ENCODE results near the gene CORIN.

Gene CORIN

DNA sequence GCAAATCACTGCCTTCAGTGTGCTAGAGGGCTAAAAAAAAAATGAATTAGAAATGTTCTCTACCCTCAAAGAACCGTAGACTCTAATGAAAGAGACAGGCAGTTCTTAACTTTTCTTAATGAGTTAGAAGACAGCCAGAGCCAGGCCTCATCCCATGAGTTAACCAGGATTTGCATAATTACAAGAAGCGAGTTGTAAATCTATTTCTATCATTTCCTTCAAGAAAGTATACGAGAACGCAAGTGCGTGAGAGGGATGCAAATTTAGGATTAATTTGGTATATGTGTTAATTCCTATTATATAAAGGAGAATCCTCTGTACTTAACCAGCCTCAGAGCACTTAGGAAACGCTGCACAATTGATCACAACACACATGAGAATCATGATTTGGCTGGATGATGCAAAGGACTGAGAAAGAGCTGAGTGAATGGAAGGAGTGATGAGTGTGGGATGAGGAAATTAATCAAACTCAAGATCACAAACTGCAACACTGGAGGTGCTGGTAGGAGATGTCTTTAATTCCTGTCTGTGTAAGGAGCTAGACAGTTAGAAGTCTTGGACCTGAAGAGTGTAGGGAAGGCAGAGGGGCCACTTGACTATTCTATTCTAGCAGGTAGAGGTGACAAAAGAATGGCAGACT lies 195.6 kb downstream of the CORIN start:
- DNase-seq (ENCODE audit: low read depth, low spot score) = no peak

DNA sequence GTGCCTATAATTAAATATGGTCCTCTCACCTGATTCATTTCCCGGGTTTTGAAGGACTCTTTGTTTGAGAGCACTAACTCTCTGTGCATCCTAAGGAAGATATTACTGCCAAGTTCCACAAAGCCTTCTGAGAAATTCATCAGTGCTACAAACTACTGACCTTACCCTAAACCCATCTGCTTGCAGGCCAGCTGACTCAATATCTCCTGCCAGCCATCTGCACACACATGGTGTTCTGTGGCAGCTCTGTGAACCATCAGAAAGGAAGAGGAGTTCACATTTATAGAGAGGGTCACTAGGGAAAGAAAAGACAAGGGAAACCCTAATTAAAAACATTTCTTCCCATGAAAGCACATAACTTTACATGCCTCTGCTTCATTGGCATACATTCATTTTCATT lies 196.1 kb downstream of the CORIN start:
- no peak for DNase-seq (ENCODE audit: low read depth, low spot score)

DNA sequence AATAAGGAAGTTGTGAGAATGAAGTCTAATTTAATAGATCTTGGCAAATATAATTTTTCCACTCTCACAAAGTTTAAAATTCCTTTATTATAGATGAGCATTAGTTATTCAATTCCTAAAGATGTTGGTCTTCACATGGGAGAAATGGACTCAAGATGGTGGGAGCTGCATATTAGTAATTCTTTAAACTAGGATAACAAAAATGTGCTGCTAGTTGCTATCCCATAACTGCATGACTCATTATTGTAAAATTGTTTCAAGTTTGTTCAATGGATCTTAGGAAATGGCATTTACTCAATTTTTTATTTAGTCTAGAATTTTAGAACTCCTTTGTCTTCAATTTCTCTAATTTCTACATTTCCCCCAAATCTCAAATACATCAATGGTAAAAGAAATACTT lies 197.0 kb downstream of the CORIN start:
- no peak for DNase-seq (ENCODE audit: low read depth, low spot score)

DNA sequence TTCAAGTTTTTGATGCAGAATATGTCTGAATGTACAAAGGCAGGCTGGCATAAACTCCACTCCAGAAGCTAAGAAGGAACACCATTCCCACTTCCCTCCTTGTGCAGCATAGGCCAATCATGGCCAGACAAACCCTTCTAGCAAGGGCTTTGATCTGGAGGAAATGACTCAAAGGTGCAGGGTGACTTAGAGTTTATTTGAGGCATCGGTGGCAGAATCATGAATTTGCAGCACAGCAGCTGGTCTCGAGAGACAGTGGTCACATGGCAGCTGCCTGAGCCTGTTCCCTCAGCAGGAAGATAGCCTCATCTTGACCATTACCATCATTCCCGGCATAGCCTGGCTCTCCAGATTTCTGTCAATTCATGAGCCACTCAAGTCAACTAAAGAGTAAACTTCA lies 198.3 kb downstream of the CORIN start:
- DNase-seq (ENCODE audit: low read depth, low spot score) = no peak

DNA sequence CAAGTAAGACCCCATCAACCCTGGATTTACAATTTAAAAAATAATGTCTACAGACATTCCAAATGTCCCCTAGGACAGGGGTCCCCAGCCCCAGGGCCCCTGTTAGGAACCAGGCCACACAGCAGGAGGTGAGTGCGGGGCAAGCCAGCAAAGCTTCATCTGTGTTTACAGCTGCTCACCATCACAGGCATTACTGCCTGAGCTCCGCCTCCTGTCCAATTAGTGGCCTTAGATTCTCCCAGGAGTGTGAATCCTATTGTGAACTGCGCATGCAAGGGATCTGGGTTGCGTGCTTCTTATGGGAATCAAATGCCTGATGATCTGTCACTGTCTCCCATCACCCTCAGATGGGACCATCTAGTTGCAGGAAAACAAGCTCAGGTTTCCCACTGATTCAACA lies 206.7 kb downstream of the CORIN start:
- DNase-seq (ENCODE audit: low read depth, low spot score) = no peak

DNA sequence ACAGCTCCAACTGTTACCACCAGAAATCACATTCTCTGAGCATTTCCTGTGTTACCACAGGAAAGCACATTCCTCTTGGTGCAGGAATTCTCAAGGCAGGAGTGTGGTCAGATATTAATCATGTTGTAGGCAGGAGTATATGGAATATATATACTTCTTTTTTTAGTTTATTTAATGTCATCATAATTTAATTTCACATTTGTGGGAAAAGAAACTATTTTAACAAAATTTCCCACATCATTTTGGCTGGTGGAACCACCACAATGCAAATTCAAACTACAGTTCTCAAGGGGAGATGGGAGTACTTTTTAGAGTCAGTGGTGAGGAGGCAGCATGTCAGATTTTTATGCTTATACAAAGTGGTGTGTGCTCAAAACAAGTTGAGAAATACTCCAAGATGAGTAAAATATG lies 213.8 kb downstream of the CORIN start:
- no peak for DNase-seq (ENCODE audit: low read depth, low spot score)

DNA sequence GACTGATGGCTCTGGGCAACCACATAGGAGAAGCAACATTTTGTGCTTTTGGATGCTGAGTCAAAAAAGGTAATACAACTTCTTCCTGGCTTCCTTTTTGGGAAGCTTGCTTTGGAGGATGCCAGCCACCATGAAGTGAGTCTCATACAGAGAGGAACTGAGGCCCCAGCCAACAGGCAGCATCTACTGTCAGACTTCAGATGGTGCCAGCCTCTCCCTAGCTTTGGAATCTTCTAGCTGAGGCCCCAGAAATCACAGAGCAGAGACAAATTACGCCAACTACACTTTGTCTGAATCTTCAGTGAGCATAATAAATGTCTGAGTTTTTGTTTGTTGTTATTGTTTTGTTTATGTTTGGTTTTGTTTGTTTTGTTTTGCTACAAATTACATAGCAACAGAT lies 216.7 kb downstream of the CORIN start:
- no peak for DNase-seq (ENCODE audit: low read depth, low spot score)

DNA sequence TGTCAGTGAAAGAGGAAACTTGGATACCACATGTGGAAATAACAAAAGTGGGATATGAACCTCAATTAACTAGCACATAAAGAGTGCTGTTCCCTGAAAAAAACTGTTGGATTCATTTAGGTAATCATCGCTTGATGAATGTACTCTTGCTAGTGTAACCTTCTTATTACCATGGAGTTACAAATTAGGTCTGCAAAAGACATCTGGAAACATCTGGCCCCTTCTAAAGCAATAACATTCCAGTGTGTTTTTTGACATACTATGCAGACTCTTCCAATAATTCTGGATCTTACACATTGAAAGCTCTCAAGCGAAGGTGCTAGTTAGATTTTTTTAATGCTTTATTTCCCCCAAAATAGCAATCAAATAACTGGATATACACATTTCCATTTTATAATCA lies 218.2 kb downstream of the CORIN start:
- no peak for DNase-seq (ENCODE audit: low read depth, low spot score)

DNA sequence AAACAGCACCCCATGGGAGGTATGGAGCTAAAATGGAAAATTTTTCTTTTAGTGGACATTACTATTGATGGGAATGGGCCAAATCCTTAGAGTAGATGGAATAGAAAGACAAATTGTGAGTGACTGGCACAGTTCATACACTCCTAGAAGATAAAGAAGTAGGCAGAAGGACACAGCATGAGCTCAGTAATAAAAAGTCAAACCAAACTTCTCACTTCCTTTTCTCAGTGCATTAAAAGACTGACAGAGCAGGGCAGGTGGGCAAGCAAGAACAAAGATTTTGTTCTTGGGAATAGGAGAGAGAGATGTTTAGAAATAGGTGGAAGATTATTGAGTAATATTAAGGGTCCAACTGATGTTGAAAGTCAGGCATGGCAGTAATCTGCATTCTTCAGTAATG lies 220.3 kb downstream of the CORIN start:
- no peak for DNase-seq (ENCODE audit: low read depth, low spot score)

DNA sequence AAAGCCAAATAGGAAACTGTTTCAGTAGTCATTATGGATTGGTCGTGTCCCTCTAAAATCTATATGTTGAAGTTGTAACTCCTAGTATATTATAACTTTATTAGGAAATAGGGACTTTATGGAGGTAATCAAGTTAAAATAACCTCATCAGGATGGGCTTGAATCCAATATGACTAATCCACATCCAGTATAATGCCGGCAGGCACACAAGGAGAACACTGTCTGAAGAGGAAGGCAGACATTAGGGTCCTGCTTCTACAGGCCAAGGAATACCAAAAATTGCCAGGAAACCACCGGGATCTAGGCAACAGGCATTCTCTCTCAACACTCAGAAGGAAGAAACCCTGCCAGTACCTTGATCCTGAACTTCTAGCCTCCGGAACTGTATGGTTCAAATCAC lies 222.5 kb downstream of the CORIN start:
- no peak for DNase-seq (ENCODE audit: low read depth, low spot score)

DNA sequence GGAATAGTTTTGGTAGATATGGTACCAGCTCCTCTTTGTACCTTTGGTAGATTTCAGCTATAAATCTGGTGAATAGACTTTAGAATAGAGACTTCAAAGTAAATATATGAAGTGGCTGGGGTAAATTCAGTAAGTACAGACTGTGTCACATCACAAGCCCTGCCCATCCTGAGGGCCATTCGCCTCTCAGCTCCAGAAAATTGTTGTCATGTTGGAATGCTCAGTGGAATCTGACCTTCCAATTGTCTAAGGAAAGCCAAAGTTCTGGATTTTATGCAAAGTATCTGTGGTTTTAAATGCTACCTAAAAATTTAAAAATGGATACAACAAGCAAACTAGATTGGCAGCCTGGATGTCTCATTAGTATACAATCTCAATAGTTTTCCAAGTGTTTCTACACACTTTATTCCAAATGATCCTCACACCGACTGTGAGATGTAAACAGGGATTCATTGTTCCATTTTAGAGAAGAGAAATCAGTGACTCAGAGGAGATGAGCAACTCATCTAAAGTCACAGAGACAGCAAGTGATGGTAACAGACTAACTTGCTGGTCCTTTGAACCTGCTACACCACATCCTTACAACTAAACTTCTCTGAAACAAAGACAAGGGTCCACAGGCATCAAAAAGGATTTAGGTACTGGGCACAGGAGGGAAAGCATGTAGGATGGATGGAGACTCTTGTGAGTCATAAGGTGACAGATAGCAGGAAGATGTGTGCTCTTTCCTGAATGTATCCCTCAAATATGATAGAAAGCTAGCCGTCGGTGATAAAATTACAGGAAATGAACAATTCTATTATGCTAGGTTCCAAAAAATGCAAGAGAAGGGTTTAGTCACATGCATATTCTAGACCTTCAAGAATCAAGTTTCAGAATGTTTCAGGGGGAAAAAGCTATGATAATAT lies 225.5 kb downstream of the CORIN start:
- DNase-seq (ENCODE audit: low read depth, low spot score) = no peak

DNA sequence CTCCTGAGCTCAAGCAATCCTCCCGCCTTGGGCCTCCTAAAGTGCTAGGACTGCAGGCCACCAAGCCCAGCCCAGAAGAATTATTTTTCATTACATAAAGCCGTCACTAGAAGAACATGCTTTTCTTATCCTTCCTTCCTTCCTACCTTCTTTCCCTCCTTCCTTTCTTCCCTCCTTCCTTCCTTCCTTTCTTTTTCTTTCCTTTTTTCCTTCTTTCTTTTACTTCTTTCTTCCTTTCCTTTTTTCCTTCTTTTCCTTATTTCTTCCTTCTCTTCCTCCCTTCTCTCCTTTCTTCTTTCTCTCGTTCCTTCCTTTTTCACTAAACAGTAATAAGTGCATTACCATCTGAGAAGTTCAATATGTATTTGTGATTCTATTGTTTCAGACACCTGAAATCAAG lies 231.4 kb downstream of the CORIN start:
- no peak for DNase-seq (ENCODE audit: low read depth, low spot score)

DNA sequence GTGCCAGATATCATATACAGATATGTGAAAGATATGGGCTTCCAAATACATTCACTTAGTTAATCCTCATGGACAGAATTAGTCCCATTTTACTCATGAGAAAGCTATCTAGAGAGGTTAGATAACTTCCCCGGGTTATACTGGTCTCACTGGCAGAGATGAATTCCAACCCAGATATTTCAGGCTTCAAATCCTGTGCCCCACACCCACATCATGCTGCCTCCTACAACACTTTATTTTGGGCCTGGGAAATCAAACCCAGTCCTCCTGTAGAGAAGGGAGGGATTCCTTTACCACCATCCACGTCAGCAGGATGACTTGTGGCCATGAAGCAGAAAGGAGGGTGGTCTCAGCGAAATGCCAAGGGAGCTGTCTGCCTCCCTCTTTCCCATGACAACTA lies 239.0 kb downstream of the CORIN start:
- no peak for DNase-seq (ENCODE audit: low read depth, low spot score)

DNA sequence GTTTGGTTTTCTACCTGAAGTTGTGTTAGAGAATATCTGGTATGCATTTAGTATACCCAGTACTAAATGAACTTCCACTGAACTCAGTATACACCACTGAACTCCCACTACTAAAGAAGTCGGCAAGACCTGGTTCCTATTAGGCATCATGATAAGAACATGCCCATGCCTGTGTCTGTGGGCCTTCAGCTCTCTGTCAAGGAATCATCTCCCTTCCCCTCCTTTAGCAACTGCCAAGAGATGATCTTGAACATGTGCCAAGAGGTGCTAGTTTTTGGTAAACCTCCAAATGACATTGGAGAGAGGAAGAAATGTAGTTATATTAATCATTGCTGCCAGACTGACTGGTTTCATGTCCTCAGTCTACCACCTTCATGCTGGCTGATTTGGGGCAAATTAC lies 239.5 kb downstream of the CORIN start:
- DNase-seq (ENCODE audit: low read depth, low spot score) = no peak

DNA sequence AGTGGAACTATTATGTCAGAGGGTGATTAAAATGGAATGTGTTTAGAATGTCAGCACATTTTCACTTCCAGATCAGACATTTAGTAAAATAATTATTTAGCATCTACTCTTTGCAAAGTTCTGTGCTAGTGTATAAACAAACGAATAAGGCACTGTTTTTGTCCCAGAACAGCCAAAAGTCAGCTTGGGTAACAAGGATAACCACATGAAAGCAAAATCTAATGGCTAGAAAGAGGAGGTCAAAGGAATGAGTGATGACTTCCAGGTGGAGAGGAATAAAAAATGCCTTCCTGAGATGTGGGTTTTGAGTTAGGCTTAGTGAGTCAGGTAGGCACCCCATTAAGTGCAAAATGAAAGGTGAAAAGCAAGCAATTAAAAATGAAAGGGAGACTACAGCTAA lies 240.2 kb downstream of the CORIN start:
- DNase-seq (ENCODE audit: low read depth, low spot score) = no peak

DNA sequence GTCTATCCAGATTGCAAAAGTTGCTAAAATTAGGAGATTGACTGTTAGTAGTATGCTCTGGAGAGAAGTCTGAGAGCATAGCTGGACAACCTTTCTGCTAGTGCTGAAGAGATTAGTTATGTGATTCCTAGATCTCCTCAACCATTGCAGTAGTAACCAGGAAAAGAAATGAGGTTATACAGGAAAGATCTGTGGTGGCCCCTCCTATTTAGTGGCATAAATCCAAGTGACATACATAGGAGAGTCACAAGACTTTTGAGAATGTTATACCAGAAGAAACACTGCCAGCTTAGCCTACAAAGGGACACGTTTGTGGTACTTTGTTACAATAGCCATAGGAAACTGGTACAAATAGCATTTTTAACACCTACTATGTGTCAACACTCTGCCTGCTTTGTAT lies 247.5 kb downstream of the CORIN start:
- no peak for DNase-seq (ENCODE audit: low read depth, low spot score)

DNA sequence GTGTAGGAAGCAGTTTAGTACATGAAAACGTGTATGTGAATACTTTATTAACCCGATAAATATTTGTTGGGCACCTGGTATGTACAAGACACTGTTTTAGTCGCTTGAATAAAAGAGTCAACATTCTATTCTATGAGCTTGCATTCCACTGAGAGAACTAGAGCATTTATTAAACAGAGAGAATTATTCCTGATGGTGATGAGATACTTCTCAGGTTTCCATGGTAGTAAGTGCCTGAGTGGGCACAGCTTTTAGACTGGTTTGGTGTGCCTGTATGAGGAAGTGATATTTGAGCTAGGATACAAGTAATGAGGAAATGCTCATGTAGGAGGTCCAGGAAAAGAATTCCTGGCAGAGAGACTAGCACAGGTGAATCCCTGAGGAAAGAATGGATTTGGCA lies 258.6 kb downstream of the CORIN start:
- DNase-seq (ENCODE audit: low read depth, low spot score) = no peak

DNA sequence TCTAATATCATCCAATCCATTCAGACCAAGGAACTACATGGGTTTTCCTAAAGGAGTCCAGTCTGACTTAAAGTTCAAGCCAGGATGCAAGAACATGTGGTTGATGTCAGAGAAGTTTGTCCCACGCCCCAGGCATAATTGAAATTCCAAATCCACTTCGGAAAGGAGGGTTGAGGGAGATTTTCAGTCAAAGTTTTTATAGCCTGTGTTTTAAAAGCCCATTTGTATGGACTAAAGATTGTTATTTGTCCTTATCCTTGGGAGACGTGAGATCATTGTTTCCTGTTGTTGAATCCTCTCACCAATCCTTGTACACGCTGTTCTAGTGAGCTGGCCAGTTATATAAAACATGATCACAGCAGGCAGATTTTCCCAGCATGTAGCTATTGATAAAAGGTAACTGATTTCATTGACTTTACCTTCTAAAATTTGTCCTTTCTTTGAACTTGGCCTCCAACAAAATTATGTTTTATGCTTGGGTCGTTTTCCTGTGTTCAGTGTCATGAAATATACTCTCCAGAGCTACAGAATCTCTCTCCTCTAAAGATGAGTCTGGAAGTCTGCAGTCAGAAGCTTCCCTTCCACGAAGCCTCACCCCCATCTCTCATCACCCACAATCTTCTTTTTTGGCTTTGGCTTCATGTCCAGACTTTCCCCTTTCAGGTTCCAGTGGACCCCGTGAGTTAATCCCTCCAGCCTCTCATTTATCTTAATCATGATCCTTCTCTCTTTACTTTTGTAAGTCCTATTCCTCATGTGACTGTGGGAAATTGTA lies 259.9 kb downstream of the CORIN start:
- DNase-seq (ENCODE audit: low read depth, low spot score) = no peak

DNA sequence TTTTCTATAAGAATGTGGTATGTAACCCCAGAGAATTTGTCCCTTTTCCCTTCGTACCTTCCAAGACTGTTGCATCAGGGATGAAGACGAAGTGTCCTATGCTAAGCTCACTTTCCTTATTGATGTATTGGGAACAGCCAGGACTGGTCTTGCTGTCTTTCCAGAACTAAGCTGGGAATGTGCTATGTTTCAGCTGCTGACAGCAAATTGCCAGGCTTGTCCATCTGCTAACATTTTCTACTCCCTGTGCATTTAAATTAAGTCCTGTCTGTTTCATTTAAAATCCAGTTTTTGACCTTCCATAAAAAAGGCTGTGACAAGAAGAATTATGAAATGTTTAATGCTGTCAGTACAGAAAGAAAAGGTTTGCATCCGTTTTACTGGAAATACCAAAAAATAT lies 264.9 kb downstream of the CORIN start:
- DNase-seq (ENCODE audit: low read depth, low spot score) = no peak

DNA sequence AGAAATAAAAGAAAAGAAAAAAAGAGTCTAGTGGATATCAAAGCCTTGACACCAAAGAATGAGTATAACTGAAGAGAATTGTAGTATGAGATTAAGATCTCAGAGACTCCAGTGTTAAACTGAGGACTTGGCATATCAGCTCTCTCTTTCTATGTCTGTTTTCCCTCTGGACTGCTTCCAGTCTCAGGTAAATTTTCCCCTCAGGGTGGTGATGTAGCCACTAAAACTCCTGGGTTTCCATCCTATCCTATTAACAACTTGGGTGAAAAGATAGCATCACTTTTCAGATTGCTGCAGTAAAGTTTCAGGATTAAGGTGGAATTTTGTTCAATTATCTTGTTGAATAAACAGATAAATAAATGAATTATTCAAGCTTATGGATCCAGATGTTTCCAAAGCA lies 267.1 kb downstream of the CORIN start:
- DNase-seq (ENCODE audit: low read depth, low spot score) = no peak

DNA sequence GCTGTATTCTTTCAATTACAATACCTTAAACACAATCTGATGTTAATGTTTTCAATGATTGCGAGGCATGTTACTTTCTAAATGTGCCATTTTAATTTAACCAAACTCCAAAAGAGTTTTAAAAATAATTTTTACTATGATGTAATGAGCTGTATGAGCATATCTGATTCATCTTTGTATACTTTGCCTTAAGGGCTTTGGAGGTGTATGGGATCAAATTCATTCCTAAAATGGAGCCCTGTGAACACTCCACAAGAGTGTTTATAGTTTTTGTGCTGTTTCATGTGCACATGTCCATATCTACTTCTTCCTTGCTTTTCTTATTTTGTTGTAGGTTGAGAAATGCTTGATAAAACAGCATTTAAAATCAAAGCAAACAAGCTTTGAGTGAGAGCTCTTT lies 270.4 kb downstream of the CORIN start:
- no peak for DNase-seq (ENCODE audit: low read depth, low spot score)

DNA sequence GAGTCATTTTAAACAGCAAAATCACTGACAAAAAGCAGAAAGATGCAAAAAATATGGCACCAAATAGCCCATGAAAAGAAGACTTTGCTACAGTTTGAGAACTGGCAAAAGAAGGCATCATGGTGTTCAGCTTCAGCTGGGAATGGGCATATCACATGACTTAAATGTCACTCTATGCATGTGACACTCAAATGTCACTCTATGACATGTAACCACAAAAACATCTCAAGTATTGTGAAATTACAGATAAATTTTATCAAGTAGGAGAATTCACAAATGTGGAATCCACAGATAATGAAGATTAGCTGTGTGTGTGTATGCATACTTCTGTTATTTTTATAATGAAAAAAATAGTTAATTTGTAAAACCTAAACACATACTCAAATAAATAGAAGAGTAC lies 270.9 kb downstream of the CORIN start:
- no peak for DNase-seq (ENCODE audit: low read depth, low spot score)

DNA sequence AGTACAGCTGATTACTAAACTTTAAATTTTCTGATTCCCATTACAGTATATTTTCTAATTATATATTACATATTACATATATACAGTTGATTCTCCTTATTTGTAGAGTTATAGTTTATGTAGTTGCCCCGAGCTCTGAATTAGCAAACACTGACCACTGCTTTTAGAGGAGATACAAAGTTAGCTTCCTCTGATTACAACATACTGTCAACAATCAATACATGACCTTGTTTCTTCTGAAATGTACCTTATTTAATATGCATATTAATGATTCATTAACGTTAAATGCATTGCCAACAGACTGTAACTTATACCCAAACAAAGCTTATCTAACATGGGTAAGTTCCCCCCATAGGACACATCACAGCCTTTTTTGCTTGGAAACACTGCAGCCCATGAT lies 271.3 kb downstream of the CORIN start:
- DNase-seq (ENCODE audit: low read depth, low spot score) = no peak
